ENCODE measurements around the gene COX7A2L.

Gene COX7A2L

GRCh38 chr2:42315844-42316470 is 45.1 kb downstream of the COX7A2L start:
- no peak for DNase-seq

GRCh38 chr2:42314892-42315468 is 46.0 kb downstream of the COX7A2L start:
- DNase-seq, result no peak

- DNase-seq, result no peak
Observed at GRCh38 chr2:42312106-42312505, 48.9 kb downstream of the COX7A2L start.

- DNase-seq, result no peak
Observed at GRCh38 chr2:42310007-42310515, 51.0 kb downstream of the COX7A2L start.

GRCh38 chr2:42309366-42309765 is 51.7 kb downstream of the COX7A2L start:
- DNase-seq, result no peak

GRCh38 chr2:42307180-42307579 is 53.8 kb downstream of the COX7A2L start:
- DNase-seq, result no peak

- no peak for DNase-seq
Observed at GRCh38 chr2:42304059-42304713, 56.8 kb downstream of the COX7A2L start.

GRCh38 chr2:42303252-42303651 is 57.8 kb downstream of the COX7A2L start:
- DNase-seq, result no peak

GRCh38 chr2:42300527-42300926 is 60.5 kb downstream of the COX7A2L start:
- no peak for DNase-seq

Measured in stimulated activated naive CD4-positive, alpha-beta T cell treated with Interleukin-2 at 50 U/mL for 16 hours (primary cell).